ENCODE measurements around the gene GUCD1. TPM values are rescaled to one million over a fixed set of nuclear protein-coding genes. Genes with fewer than 3 reads are reported as not detected.

GUCD1 gene
- total RNA-seq, 1 experiment from 2014 or later = 65.8 TPM

DNA sequence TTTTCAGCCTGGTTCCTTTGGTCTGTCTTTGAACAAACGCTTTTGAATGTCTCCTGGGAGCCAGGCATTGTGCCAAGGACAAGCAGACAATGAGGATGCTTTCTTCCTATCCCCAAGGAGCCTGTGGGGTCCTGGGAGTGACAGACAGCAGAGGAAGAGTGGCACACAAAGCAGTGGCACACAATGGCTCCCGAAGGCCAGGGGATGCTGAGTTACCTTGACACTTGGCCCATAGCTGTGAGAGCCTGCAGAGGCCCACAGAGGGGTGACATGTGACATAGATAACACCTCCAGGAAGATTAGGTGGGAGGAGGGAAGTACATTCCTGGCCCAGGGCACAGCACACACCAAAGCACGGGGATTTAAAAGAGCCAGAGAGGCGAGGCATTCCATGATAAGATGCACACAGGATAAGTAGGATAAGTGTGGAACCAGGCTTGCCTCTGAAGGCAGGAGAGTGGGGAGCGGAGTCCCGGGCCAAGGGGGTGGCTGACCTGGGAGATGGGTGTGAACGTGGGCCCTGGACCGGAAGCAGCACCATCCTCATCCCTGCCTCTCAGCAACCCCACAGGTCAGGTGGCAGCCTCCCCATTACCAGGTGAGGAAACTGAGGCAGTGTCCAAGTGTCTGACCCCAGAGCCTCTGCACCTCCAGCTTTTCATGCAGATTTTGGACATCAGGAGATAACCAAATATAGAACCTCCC, 53.5 kb downstream of the GUCD1 start:
- H3K9ac ChIP-seq (ENCODE audit: low read length) = no peak overlapping the region
- H3K4me2 ChIP-seq (ENCODE audit: low read length) = no peak overlapping the region
- CTCF ChIA-PET = interaction anchor here (1.1 kb wide), 1 partner anchor 75 kb away, joined by 3 read pairs; no protein-coding TSS in a partner anchor
- H3K9me2 ChIP-seq (replicated peaks; ENCODE audit: low read length) = no peaks in the 10 kb centered on the region
- H3K27me3 ChIP-seq (ENCODE audit: low read length) = no peaks in the 10 kb centered on the region
- H3K79me2 ChIP-seq (ENCODE audit: low read length) = no peaks in the 10 kb centered on the region
- no peaks in the 10 kb centered on the region; the same call in 1 of the 2 replicates for H3K36me3 ChIP-seq (ENCODE audit: low read depth, low read length)
- H4K20me1 ChIP-seq (ENCODE audit: low read length) = no peaks in the 10 kb centered on the region
- H3F3A ChIP-seq (ENCODE audit: low read length, unreplicated experiment) = no peaks in the 10 kb centered on the region
- BruUV-seq (replicated peaks) = no TSS peak
- ATAC-seq = no peak
- TF ChIP-seq, protein P1, sequence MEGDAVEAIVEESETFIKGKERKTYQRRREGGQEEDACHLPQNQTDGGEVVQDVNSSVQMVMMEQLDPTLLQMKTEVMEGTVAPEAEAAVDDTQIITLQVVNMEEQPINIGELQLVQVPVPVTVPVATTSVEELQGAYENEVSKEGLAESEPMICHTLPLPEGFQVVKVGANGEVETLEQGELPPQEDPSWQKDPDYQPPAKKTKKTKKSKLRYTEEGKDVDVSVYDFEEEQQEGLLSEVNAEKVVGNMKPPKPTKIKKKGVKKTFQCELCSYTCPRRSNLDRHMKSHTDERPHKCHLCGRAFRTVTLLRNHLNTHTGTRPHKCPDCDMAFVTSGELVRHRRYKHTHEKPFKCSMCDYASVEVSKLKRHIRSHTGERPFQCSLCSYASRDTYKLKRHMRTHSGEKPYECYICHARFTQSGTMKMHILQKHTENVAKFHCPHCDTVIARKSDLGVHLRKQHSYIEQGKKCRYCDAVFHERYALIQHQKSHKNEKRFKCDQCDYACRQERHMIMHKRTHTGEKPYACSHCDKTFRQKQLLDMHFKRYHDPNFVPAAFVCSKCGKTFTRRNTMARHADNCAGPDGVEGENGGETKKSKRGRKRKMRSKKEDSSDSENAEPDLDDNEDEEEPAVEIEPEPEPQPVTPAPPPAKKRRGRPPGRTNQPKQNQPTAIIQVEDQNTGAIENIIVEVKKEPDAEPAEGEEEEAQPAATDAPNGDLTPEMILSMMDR (conservative IDR thresholded peaks at IDR 0.05; ENCODE audit: low read depth, low read length) = no peak
- TF ChIP-seq EZH2phosphoT487 (IDR thresholded peaks at IDR 0.05; ENCODE audit: borderline replicate concordance, low read length) (no peak), EZH2 (IDR thresholded peaks at IDR 0.05; ENCODE audit: low read length, unreplicated experiment) (no peak)
- POLR2A ChIA-PET (ENCODE audit: unreplicated experiment) = no interaction called here
- peaks cover 2% of the 10 kb centered on the region for H3K4me1 ChIP-seq (ENCODE audit: insufficient read depth, low read length)
- H2AFZ ChIP-seq (ENCODE audit: low read length) = no peak overlapping the region
- no peak overlapping the region for H3K27ac ChIP-seq (ENCODE audit: low read length)
- no peaks in the 10 kb centered on the region for H3K9me3 ChIP-seq (ENCODE audit: low read length)
- no peak overlapping the region for H3K4me3 ChIP-seq (ENCODE audit: low read length)
- intact Hi-C loops (cut with micrococcal nuclease) = loop anchor here (5.0 kb wide), 1 partner anchor 64 kb away; no protein-coding TSS in a partner anchor
- no peak for DNase-seq

DNA sequence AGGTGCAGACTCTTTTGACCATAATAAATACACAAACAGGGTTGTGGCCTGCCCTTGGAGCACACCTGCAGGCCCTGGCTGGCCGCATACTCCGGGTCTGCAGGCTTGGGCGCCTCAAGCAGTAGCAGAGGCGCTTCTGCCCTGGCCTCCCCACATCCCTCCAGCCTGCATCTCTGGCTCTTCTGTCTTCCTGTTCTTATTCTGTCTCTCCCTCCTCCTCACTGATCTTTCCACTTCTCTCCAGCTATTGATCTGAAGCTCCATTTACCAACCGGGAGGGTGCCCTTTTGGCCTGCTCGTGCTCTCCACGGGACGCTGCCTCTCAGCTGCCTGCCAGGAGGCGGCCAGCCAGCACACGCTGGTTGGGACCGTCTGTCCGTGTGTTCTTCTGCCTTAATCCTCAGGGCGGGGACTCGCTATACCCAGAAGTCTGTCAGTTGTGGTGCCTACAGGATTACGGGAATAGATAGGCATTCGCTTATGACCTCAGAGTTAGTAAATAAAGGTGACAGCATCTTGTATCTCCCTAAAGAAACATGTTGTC, 54.6 kb downstream of the GUCD1 start:
- Histone ChIP-seq H2AFZ (ENCODE audit: low read length) (no peak overlapping the region), H3K4me2 (ENCODE audit: low read length) (no peak overlapping the region), H3K79me2 (ENCODE audit: low read length) (no peaks in the 10 kb centered on the region), H3K36me3 (ENCODE audit: low read depth, low read length) (no peaks in the 10 kb centered on the region; the same call in 1 of the 2 replicates), H3K4me3 (ENCODE audit: low read length) (no peak overlapping the region), H3K9me3 (ENCODE audit: low read length) (no peaks in the 10 kb centered on the region), H3K9me2 (replicated peaks; ENCODE audit: low read length) (no peaks in the 10 kb centered on the region), H4K20me1 (ENCODE audit: low read length) (no peaks in the 10 kb centered on the region), H3K9ac (ENCODE audit: low read length) (no peak overlapping the region), H3K27me3 (ENCODE audit: low read length) (no peaks in the 10 kb centered on the region), H3F3A (ENCODE audit: low read length, unreplicated experiment) (no peaks in the 10 kb centered on the region), H3K27ac (ENCODE audit: low read length) (no peak overlapping the region), H3K4me1 (ENCODE audit: insufficient read depth, low read length) (no peaks in the 10 kb centered on the region)
- CTCF ChIA-PET = no interaction called here
- TF ChIP-seq EZH2phosphoT487 (IDR thresholded peaks at IDR 0.05; ENCODE audit: borderline replicate concordance, low read length) = no peak
- ATAC-seq (no peak), DNase-seq (no peak)
- intact Hi-C loops (cut with micrococcal nuclease) = loop anchor here (5.0 kb wide), 1 partner anchor 63 kb away; no protein-coding TSS in a partner anchor
- BruUV-seq (replicated peaks) = no TSS peak
- POLR2A ChIA-PET (ENCODE audit: unreplicated experiment) = no interaction called here

DNA sequence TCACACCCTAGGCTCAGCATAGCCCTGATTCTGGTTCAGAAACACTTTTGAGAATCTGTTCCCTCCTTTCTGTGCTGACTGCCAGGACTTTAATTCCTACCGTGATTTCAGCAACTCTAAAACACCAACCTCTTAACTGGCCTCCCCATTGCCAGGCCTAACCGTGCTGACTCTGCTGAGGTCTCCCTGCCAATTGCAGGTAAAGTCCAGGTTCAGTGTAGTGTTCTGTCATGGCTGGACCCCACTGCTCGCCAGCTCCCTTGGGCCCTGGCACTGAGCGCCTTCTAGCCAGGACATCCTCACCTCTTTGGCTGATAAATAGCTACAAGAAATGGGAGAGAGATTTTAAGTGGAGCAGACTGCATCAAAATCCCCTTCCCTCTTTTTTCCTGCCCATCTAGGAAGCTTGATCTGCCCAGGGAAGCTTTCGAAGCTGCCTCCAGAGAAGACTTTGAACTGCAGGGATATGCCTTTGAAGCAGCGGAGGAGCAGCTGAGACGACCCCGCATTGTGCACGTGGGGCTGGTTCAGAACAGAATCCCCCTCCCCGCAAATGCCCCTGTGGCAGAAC, 55.1 kb downstream of the GUCD1 start:
- H3K36me3 ChIP-seq (ENCODE audit: low read depth, low read length) = no peaks in the 10 kb centered on the region; the same call in 1 of the 2 replicates
- H3K79me2 ChIP-seq (ENCODE audit: low read length) = no peaks in the 10 kb centered on the region
- no TSS peak for BruUV-seq (replicated peaks)
- no peak overlapping the region for H3K27ac ChIP-seq (ENCODE audit: low read length)
- H2AFZ ChIP-seq (ENCODE audit: low read length) = no peak overlapping the region
- ATAC-seq (no peak), DNase-seq (no peak)
- H3K9ac ChIP-seq (ENCODE audit: low read length) = no peak overlapping the region
- no peaks in the 10 kb centered on the region for H3F3A ChIP-seq (ENCODE audit: low read length, unreplicated experiment)
- ChIA-PET POLR2A (ENCODE audit: unreplicated experiment) (no interaction called here), CTCF (no interaction called here)
- H4K20me1 ChIP-seq (ENCODE audit: low read length) = no peaks in the 10 kb centered on the region
- no peaks in the 10 kb centered on the region for H3K9me2 ChIP-seq (replicated peaks; ENCODE audit: low read length)
- intact Hi-C loops (cut with micrococcal nuclease) = loop anchor here (5.0 kb wide), 1 partner anchor 62 kb away; no protein-coding TSS in a partner anchor
- TF ChIP-seq EZH2phosphoT487 (IDR thresholded peaks at IDR 0.05; ENCODE audit: borderline replicate concordance, low read length) (no peak), EZH2 (IDR thresholded peaks at IDR 0.05; ENCODE audit: low read length, unreplicated experiment) (no peak)
- TF ChIP-seq, protein P1 (conservative IDR thresholded peaks at IDR 0.05; ENCODE audit: low read depth, low read length) = no peak
- no peaks in the 10 kb centered on the region for H3K27me3 ChIP-seq (ENCODE audit: low read length)
- H3K9me3 ChIP-seq (ENCODE audit: low read length) = no peaks in the 10 kb centered on the region
- no peak overlapping the region for H3K4me2 ChIP-seq (ENCODE audit: low read length)
- no peaks in the 10 kb centered on the region for H3K4me1 ChIP-seq (ENCODE audit: insufficient read depth, low read length)
- H3K4me3 ChIP-seq (ENCODE audit: low read length) = no peak overlapping the region

All from PC-3 (cell line).